ENCODE results near the gene CAST.
"Not testable (repeated sequence)": the region's sequence is repeated elsewhere in the genome, so short reads cannot be mapped to it uniquely, and the experiment has no call there.

CAST gene

GRCh38 chr5:96742538-96742937 lies 80.4 kb downstream of the CAST start:
- in situ Hi-C loops (cut with HindIII; ENCODE audit: low sequenced_read_pairs): loop anchor here (10.0 kb wide), 1 partner anchor 58 kb away; no protein-coding TSS in a partner anchor
- H3K4me3 ChIP-seq (ENCODE audit: low read depth, low read length): no peak overlapping the region
- no peak for DNase-seq (ENCODE audit: low read depth)
- TF ChIP-seq CTCF (IDR thresholded peaks at IDR 0.05; ENCODE audit: low read depth, low read length, missing control alignments): no peak

GRCh38 chr5:96743065-96743768 lies 81.0 kb downstream of the CAST start:
- in situ Hi-C loops (cut with HindIII; ENCODE audit: low sequenced_read_pairs): loop anchor here (10.0 kb wide), 1 partner anchor 58 kb away; no protein-coding TSS in a partner anchor
- no peak for DNase-seq (ENCODE audit: low read depth)
- no peak for TF ChIP-seq CTCF (IDR thresholded peaks at IDR 0.05; ENCODE audit: low read depth, low read length, missing control alignments)
- H3K4me3 ChIP-seq (ENCODE audit: low read depth, low read length): no peak overlapping the region

- no peak overlapping the region for H3K4me3 ChIP-seq (ENCODE audit: low read depth, low read length)
- TF ChIP-seq CTCF (IDR thresholded peaks at IDR 0.05; ENCODE audit: low read depth, low read length, missing control alignments): no peak
- DNase-seq (ENCODE audit: low read depth): no peak
- in situ Hi-C loops (cut with HindIII; ENCODE audit: low sequenced_read_pairs): loop anchor here (10.0 kb wide), 1 partner anchor 59 kb away; no protein-coding TSS in a partner anchor
Observed at GRCh38 chr5:96743805-96744204, 81.6 kb downstream of the CAST start.

- not testable (repeated sequence) for DNase-seq (ENCODE audit: low read depth); H3K4me3 ChIP-seq (ENCODE audit: low read depth, low read length)
Observed at GRCh38 chr5:96744218-96744617, 82.0 kb downstream of the CAST start.

GRCh38 chr5:96745025-96745424 lies 82.8 kb downstream of the CAST start:
- no peak for DNase-seq (ENCODE audit: low read depth)
- TF ChIP-seq CTCF (IDR thresholded peaks at IDR 0.05; ENCODE audit: low read depth, low read length, missing control alignments): no peak
- no peak overlapping the region for H3K4me3 ChIP-seq (ENCODE audit: low read depth, low read length)
- in situ Hi-C loops (cut with HindIII; ENCODE audit: low sequenced_read_pairs): loop anchor here (10.0 kb wide), 1 partner anchor 60 kb away; no protein-coding TSS in a partner anchor

More at GRCh38 chr5:96744218-96744617, 82.0 kb downstream of the CAST start:
- in situ Hi-C loops (cut with HindIII; ENCODE audit: low sequenced_read_pairs): loop anchor here (10.0 kb wide), 1 partner anchor 59 kb away; no protein-coding TSS in a partner anchor

- H3K4me3 ChIP-seq (ENCODE audit: low read depth, low read length): no peak overlapping the region
- in situ Hi-C loops (cut with HindIII; ENCODE audit: low sequenced_read_pairs): loop anchor here (10.0 kb wide), 1 partner anchor 61 kb away; no protein-coding TSS in a partner anchor
- no peak for TF ChIP-seq CTCF (IDR thresholded peaks at IDR 0.05; ENCODE audit: low read depth, low read length, missing control alignments)
- DNase-seq (ENCODE audit: low read depth): no peak
Observed at GRCh38 chr5:96745844-96746531, 83.8 kb downstream of the CAST start.

GRCh38 chr5:96747720-96748119 lies 85.5 kb downstream of the CAST start:
- in situ Hi-C loops (cut with HindIII; ENCODE audit: low sequenced_read_pairs): loop anchor here (10.0 kb wide), 1 partner anchor 63 kb away; no protein-coding TSS in a partner anchor
- H3K4me3 ChIP-seq (ENCODE audit: low read depth, low read length): no peak overlapping the region
- DNase-seq (ENCODE audit: low read depth): no peak
- no peak for TF ChIP-seq CTCF (IDR thresholded peaks at IDR 0.05; ENCODE audit: low read depth, low read length, missing control alignments)
